HG03571 (cell line): ENCODE results near the gene ZNF772.
A peak's percentile ranks its signal among the peaks of the same experiment; 100 is the strongest.

Experiments
- ATAC-seq: cut with Tn5 transposase; IDR thresholded peaks from one replicate; pipeline ENCODE4 v1.9.1; 2021; ENCODE audit not compliant: unreplicated experiment

ZNF772 gene

DNA sequence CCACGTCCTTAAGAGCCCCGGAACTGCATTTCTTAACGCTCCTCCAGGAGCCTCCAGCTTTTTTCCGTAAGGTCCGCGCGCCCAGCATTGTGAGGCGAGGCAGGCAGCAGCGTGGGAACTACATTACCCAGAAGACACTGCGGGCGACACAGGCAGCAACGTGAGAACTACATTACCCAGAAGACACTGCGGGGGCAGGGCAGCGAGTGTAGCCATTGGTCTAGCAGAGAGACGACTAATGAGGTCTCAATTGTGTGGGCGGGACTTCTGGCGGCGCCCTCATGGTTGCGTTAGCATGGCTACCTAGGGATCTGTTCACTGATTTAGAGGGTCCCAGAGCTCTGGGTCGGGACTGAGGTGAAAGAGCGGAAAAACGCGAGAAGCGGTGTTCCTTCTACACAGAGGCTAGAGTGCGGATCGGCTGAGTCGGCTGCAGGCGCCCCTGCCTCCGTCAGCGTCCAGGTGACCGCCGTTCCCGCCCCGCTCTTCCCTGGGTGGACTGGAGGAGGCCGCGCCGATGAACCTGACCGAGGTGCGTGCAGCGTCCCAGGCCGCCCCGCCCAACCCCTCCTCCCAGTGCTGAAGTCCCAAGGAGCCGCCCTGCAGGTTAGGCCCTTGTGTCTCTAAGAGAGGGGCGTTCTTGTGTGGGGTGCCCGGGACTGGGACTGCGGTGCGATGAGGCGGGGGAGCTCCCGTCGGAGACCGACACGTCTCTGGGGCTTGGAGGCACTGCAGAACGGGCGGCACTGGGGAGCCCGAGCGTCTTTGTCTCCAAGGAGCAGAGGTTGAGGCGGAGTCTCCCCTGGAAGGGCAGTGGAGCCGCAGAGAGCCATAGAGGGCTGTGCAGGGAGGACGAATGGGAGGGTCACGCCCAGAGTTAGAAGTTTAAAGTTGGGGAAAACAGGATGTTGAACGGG is 42.0 kb downstream of the ZNF772 start, which contains the start of gene ZNF749:
Gene ZNF749, plus strand, starts transcription at position 264 of the 917 bp plus-strand sequence. Its CDS starts 254 bp downstream, at position 518.
- ATAC-seq, result peak; percentile 84

DNA sequence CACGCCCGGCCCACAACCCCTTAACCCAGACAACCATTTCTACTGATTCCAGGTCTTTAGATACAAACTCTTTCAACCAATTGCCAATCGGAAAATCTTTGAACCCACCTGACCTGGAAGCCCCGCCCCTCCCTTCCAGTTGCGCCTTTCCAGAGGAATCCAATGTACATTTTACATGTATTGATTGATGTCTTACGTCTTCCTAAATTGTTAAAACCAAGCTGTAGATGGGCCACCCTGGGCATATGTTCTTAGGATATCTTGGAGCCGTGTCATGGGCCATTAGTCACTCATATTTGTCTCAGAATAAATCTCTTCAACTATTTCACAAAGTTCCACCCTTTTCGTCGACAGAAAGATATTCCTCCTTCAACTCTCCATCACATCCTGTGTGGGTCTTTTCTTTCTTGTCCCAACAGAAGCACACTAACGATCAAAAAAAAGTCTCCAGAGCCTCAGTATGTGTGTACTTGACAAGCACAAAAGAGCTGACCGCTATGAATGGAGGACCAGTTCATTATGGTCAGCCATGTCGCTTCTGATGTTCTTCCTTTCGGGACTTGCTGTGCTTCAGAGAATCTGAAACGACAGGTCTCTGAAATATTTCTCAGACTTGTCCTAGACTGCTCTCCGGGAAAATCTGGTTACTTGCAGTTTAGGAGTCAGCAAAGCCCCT is 42.8 kb downstream of the ZNF772 start:
- ATAC-seq, result no peak

DNA sequence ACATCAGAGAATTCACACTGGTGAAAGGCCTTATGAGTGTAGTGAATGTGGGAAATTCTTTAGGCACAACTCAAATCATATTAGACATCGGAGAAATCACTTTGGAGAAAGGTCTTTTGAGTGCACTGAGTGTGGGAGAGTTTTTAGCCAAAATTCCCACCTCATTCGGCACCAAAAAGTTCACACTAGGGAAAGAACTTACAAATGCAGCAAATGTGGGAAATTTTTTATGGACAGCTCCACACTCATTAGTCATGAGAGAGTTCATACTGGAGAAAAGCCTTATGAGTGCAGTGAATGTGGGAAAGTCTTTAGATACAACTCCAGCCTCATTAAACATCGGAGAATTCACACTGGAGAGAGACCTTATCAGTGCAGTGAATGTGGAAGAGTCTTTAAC is 56.3 kb downstream of the ZNF772 start:
- ATAC-seq, result no peak

DNA sequence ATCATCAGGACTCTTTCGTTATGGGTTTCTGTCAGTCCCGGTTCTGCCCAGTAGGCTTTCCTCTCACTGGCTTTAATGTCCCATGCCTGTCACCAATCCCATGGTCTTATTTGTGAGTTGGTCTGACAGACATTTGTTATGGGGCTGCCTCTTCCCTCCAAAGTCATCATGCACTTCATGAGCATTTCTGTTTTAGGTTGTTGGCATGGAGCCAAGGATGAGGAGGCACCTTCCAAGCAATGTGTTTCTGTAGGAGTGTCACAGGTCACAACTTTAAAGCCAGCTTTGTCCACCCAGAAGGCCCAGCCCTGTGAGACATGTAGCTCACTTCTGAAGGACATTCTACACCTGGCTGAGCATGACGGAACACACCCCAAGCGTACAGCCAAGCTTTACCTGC is 57.9 kb downstream of the ZNF772 start:
- no peak for ATAC-seq
